Measurements from ENCODE around the gene THSD4. TPM values are rescaled to one million over a fixed set of nuclear protein-coding genes. Genes with fewer than 3 reads are reported as not detected.
"Not testable (repeated sequence)": the region's sequence is repeated elsewhere in the genome, so short reads cannot be mapped to it uniquely, and the experiment has no call there.

Gene THSD4
- total RNA-seq, 1 donor from 2014 or later: 116 TPM

GRCh38 chr15:71117714-71118305 lies 2.5 kb downstream of the THSD4 start:
- intact Hi-C loops (cut with DNase I): loop anchor here (2.0 to 5.0 kb wide), 3 partner anchors 29 to 214 kb away; no protein-coding TSS in a partner anchor
- no peak for DNase-seq (ENCODE audit: low spot score)

GRCh38 chr15:71118345-71118744 lies 3.1 kb downstream of the THSD4 start:
- no peak for DNase-seq (ENCODE audit: low spot score)
- intact Hi-C loops (cut with DNase I): loop anchor here (5.0 kb wide), 2 partner anchors 114 to 214 kb away; no protein-coding TSS in a partner anchor

- DNase-seq (ENCODE audit: low spot score): no peak
- intact Hi-C loops (cut with DNase I): loop anchor here (5.0 kb wide), 2 partner anchors 113 to 213 kb away; no protein-coding TSS in a partner anchor
Observed at GRCh38 chr15:71118881-71119632, 3.8 kb downstream of the THSD4 start.

- intact Hi-C loops (cut with DNase I): no loop called here
- DNase-seq (ENCODE audit: low spot score): no peak
Observed at GRCh38 chr15:71120428-71120944, 5.2 kb downstream of the THSD4 start.

GRCh38 chr15:71121442-71121841 lies 6.2 kb downstream of the THSD4 start:
- no peak for DNase-seq (ENCODE audit: low spot score)
- intact Hi-C loops (cut with DNase I): no loop called here

GRCh38 chr15:71124937-71125790 lies 9.9 kb downstream of the THSD4 start:
- DNase-seq (ENCODE audit: low spot score): no peak
- intact Hi-C loops (cut with DNase I): no loop called here

GRCh38 chr15:71125831-71126450 lies 10.7 kb downstream of the THSD4 start:
- DNase-seq (ENCODE audit: low spot score): no peak
- intact Hi-C loops (cut with DNase I): no loop called here

GRCh38 chr15:71127083-71127482 lies 11.8 kb downstream of the THSD4 start:
- intact Hi-C loops (cut with DNase I): no loop called here
- DNase-seq (ENCODE audit: low spot score): no peak

GRCh38 chr15:71128159-71128558 lies 12.9 kb downstream of the THSD4 start:
- DNase-seq (ENCODE audit: low spot score); intact Hi-C loops (cut with DNase I): not testable (repeated sequence)

- intact Hi-C loops (cut with DNase I): no loop called here
- no peak for DNase-seq (ENCODE audit: low spot score)
Observed at GRCh38 chr15:71128939-71129562, 13.8 kb downstream of the THSD4 start.

- intact Hi-C loops (cut with DNase I): no loop called here
- no peak for DNase-seq (ENCODE audit: low spot score)
Observed at GRCh38 chr15:71129669-71130068, 14.4 kb downstream of the THSD4 start.

GRCh38 chr15:71131601-71132362 lies 16.5 kb downstream of the THSD4 start:
- intact Hi-C loops (cut with DNase I): no loop called here
- DNase-seq (ENCODE audit: low spot score): no peak

GRCh38 chr15:71133747-71134472 lies 18.6 kb downstream of the THSD4 start:
- DNase-seq (ENCODE audit: low spot score): no peak
- intact Hi-C loops (cut with DNase I): no loop called here

GRCh38 chr15:71136159-71136783 lies 21.0 kb downstream of the THSD4 start:
- intact Hi-C loops (cut with DNase I): no loop called here
- no peak for DNase-seq (ENCODE audit: low spot score)

GRCh38 chr15:71136793-71137518 lies 21.7 kb downstream of the THSD4 start:
- DNase-seq (ENCODE audit: low spot score): no peak
- intact Hi-C loops (cut with DNase I): no loop called here

GRCh38 chr15:71138473-71138872 lies 23.2 kb downstream of the THSD4 start:
- DNase-seq (ENCODE audit: low spot score): no peak
- intact Hi-C loops (cut with DNase I): no loop called here

GRCh38 chr15:71139241-71139640 lies 24.0 kb downstream of the THSD4 start:
- intact Hi-C loops (cut with DNase I): no loop called here
- no peak for DNase-seq (ENCODE audit: low spot score)

Data from cardiac septum (tissue), 1 donor.